Breast epithelium (tissue), 4 donors: ENCODE results near the gene PTGR2. TPM values are rescaled to one million over a fixed set of nuclear protein-coding genes. Genes with fewer than 3 reads are reported as not detected.
A peak's percentile ranks its signal among the peaks of the same experiment; 100 is the strongest.

Experiments used
- DNase-seq, 2 donors: peaks; one replicate each; pipeline ENCODE4 v3.0.0-alpha.2; 2019; ENCODE audit warnings: low spot score in 2 of 2
- H3K27ac ChIP-seq, 2 donors: fragments of 200-600 bp; sonication (generic) in 1 of 2; one replicate each; pipeline ENCODE4 v1.5.1; 2016 to 2019; ENCODE audit warnings: mild to moderate bottlenecking in 1 of 2
- H3K27me3 ChIP-seq, 2 donors: fragments of 200-600 bp; sonication (generic) in 1 of 2; one replicate each; pipeline versions ENCODE4 v1.5.1 to v1.6.0; 2017 to 2019; ENCODE audit warnings: control low read depth in 1 of 2, mild to moderate bottlenecking in 1 of 2
- H3K36me3 ChIP-seq: fragments of 200-600 bp; one replicate; pipeline ENCODE4 v1.5.1; 2019
- H3K4me1 ChIP-seq, 2 donors: fragments of 200-600 bp; sonication (generic); one replicate each; pipeline ENCODE4 v1.5.1; 2016 to 2019; ENCODE audit warnings: control low read depth in 1 of 2
- H3K4me3 ChIP-seq, 3 donors: fragments of 200-600 bp; sonication (generic); 1 replicate in 2 of 3; 2 replicates in 1 of 3; pipeline ENCODE4 v1.5.1; 2016 to 2019; ENCODE audit warnings: mild to moderate bottlenecking in 3 of 3, moderate library complexity in 2 of 3
- H3K9me3 ChIP-seq, 2 donors: fragments of 200-600 bp; sonication (generic) in 1 of 2; one replicate each; pipeline ENCODE4 v1.5.1; 2016 to 2019; ENCODE audit warnings: control low read depth in 1 of 2
- POLR2A ChIP-seq: fragments of 450-650 bp; IDR thresholded peaks from one replicate; pipeline ENCODE4 v1.6.1; 2016; ENCODE audit warnings: antibody characterized with exemption, mild to moderate bottlenecking, moderate library complexity
- POLR2AphosphoS5 ChIP-seq, 3 donors: sonication (generic); formaldehyde crosslinking; IDR thresholded peaks; one replicate each; pipeline ENCODE4 v1.6.1; 2017; ENCODE audit warnings: antibody characterized with exemption in 3 of 3
- intact Hi-C: fragments of 100-400 bp; cut with DNase I; formaldehyde crosslinking; loops from one replicate; pipeline ENCODE4 v1.15.1; 2023; ENCODE audit warnings: low total_unique reads
- total RNA-seq, 3 donors: library from RNA; depleted of rRNA; stranded (reverse); fragments of >200 nt; gene quantifications; one replicate each; pipeline ENCODE4 v1.1.0, GENCODE V29; 2016
- TF ChIP-seq, protein P1 (sequence below), 3 donors: fragments of 450-650 bp; IDR thresholded peaks; one replicate each; pipeline ENCODE4 v1.5.1; 2016 to 2017; ENCODE audit warnings: antibody characterized with exemption in 3 of 3, mild to moderate bottlenecking in 3 of 3, moderate library complexity in 3 of 3

PTGR2 gene
- total RNA-seq, 3 donors from 2014 or later, result 11.5 to 14.6 (median 12.3) TPM

- intact Hi-C loops, result no loop called here
- H3K9me3 ChIP-seq, result no peaks in the 10 kb centered on the region
- H3K36me3 ChIP-seq, result no peaks in the 10 kb centered on the region
- H3K4me1 ChIP-seq, result peaks cover 0 to 7% of the 10 kb centered on the region in 2 donors
- H3K27ac ChIP-seq, result peak within 1 kb of the TSS; percentile 97 to 98
- no peaks in the 10 kb centered on the region for H3K27me3 ChIP-seq
- peak; percentile 90 to 93 for DNase-seq
- TF ChIP-seq POLR2AphosphoS5 (IDR thresholded peaks at IDR 0.05) (peak; percentile 80 to 89 (median 80)), POLR2A (peak; percentile 59)
- TF ChIP-seq, protein P1, sequence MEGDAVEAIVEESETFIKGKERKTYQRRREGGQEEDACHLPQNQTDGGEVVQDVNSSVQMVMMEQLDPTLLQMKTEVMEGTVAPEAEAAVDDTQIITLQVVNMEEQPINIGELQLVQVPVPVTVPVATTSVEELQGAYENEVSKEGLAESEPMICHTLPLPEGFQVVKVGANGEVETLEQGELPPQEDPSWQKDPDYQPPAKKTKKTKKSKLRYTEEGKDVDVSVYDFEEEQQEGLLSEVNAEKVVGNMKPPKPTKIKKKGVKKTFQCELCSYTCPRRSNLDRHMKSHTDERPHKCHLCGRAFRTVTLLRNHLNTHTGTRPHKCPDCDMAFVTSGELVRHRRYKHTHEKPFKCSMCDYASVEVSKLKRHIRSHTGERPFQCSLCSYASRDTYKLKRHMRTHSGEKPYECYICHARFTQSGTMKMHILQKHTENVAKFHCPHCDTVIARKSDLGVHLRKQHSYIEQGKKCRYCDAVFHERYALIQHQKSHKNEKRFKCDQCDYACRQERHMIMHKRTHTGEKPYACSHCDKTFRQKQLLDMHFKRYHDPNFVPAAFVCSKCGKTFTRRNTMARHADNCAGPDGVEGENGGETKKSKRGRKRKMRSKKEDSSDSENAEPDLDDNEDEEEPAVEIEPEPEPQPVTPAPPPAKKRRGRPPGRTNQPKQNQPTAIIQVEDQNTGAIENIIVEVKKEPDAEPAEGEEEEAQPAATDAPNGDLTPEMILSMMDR (IDR thresholded peaks at IDR 0.05), result no peak
- H3K4me3 ChIP-seq, result peak within 1 kb of the TSS; percentile 77 to 90 (median 89)
Measured at GRCh38 chr14:73886449-73887317, 35.1 kb downstream of the PTGR2 start, which contains the start of gene ZNF410. TSS of gene ZNF410 (plus strand) at chr14:73886859. CDS start at chr14:73892176, 5,317 bp downstream.

GRCh38 chr14:73887318-73887616, 35.6 kb downstream of the PTGR2 start:
- H3K9me3 ChIP-seq, result no peaks in the 10 kb centered on the region
- no peaks in the 10 kb centered on the region for H3K36me3 ChIP-seq
- peak overlapping the region; percentile 77 to 90 (median 89) for H3K4me3 ChIP-seq
- TF ChIP-seq, protein P1 (IDR thresholded peaks at IDR 0.05), result no peak
- TF ChIP-seq POLR2A, result no peak
- no peak for TF ChIP-seq POLR2AphosphoS5 (IDR thresholded peaks at IDR 0.05)
- H3K4me1 ChIP-seq, result peaks cover 0 to 7% of the 10 kb centered on the region in 2 donors
- no peak for DNase-seq
- intact Hi-C loops, result no loop called here
- H3K27ac ChIP-seq, result peak overlapping the region; percentile 97 to 98
- no peaks in the 10 kb centered on the region for H3K27me3 ChIP-seq

DNA sequence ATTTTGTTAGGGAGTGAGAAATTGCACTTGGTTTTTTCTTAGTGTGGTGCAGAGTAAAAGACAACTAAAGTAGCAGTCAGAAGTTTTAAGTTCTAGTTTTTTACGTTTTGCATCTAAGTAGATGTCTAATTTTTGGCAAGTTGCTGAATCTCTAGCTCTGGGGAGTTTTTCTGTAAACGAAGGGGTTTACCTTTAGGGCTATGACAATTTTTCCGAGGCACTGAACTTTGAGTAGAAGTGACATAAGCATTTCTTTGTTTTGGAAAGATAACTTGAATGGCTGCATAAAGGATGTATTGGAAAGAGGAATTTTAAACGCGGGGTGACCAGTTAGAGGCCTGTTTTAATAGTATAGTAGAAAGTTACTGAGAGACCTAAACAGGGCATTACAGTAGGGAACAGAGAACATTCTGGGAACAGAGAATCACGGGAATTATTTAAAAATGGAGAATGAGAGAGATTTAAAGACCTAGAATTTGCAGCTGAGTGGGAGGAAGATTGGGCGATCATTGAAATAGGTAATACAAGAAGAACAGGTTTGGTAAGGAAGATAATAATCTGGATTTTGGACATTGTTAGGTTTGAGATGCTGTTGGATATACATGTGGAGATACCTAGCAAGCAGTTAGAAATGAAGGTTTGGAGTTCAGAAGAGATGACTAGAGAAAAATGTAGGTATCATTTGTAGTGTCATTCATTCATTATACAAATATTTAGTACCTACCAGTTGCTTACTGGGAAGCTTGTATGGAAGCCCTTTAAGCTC, 36.2 kb downstream of the PTGR2 start:
- intact Hi-C loops, result no loop called here
- Histone ChIP-seq H3K9me3 (no peaks in the 10 kb centered on the region), H3K4me3 (peak overlapping the region; percentile 77 to 90 (median 89)), H3K36me3 (no peaks in the 10 kb centered on the region), H3K4me1 (peaks cover 0 to 7% of the 10 kb centered on the region in 2 donors), H3K27me3 (no peaks in the 10 kb centered on the region), H3K27ac (peak overlapping the region; percentile 97 to 98)
- TF ChIP-seq, protein P1 (IDR thresholded peaks at IDR 0.05), result no peak
- TF ChIP-seq POLR2A, result no peak
- TF ChIP-seq POLR2AphosphoS5 (IDR thresholded peaks at IDR 0.05), result no peak
- DNase-seq, result no peak

GRCh38 chr14:73888460-73888725, 36.8 kb downstream of the PTGR2 start:
- no peak for DNase-seq
- Histone ChIP-seq H3K9me3 (no peaks in the 10 kb centered on the region), H3K4me3 (peak overlapping the region in 1 of 3 donors; percentile 90), H3K27ac (peak overlapping the region; percentile 64 to 97), H3K27me3 (no peaks in the 10 kb centered on the region), H3K36me3 (no peaks in the 10 kb centered on the region), H3K4me1 (peaks cover 0 to 7% of the 10 kb centered on the region in 2 donors)
- intact Hi-C loops, result no loop called here
- TF ChIP-seq, protein P1 (IDR thresholded peaks at IDR 0.05), result no peak
- TF ChIP-seq POLR2AphosphoS5 (IDR thresholded peaks at IDR 0.05), result no peak
- TF ChIP-seq POLR2A, result no peak

DNA sequence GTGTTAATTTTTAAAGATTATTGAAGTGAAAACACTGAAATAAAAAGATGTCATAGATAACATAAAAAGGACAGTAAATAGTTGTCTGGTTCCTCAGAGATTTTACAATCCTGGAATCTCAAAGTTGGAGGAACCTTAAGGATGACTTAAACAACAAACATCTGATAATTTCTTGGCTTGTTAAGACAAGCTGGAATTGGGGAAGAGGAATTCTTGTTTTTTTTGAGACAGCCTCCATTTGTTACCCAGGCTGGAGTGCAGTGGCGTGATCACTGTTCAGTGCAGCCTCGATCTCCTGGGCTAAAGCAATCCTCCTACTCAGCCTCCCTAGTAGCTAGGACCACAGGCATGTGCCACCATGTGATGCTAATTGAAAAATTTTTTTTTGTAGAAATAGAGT, 37.3 kb downstream of the PTGR2 start:
- H3K36me3 ChIP-seq, result no peaks in the 10 kb centered on the region
- H3K4me1 ChIP-seq, result peaks cover 0 to 7% of the 10 kb centered on the region in 2 donors
- no peak overlapping the region for H3K4me3 ChIP-seq
- no peaks in the 10 kb centered on the region for H3K9me3 ChIP-seq
- H3K27ac ChIP-seq, result peak overlapping the region in 1 of 2 donors; percentile 12
- DNase-seq, result no peak
- no peaks in the 10 kb centered on the region for H3K27me3 ChIP-seq
- TF ChIP-seq, protein P1 (IDR thresholded peaks at IDR 0.05), result no peak
- TF ChIP-seq POLR2AphosphoS5 (IDR thresholded peaks at IDR 0.05) (no peak), POLR2A (no peak)
- intact Hi-C loops, result no loop called here
